HL-60 (cell line): ENCODE measurements around the gene ADSS1.

Experiments used
- CTCF ChIP-seq: IDR thresholded peaks from one replicate; pipeline ENCODE4 v1.5.1; 2011; ENCODE audit warnings: low read length, control low read depth, inconsistent platforms; ENCODE audit not compliant: insufficient read depth
- POLR2AphosphoS5 ChIP-seq: IDR thresholded peaks from 2 replicates; pipeline ENCODE4 v1.6.1; 2012; ENCODE audit warnings: low read depth
- SPI1 ChIP-seq: IDR thresholded peaks from 2 replicates; pipeline ENCODE4 v1.6.1; 2012; ENCODE audit warnings: low read depth, mild to moderate bottlenecking, borderline replicate concordance

DNA sequence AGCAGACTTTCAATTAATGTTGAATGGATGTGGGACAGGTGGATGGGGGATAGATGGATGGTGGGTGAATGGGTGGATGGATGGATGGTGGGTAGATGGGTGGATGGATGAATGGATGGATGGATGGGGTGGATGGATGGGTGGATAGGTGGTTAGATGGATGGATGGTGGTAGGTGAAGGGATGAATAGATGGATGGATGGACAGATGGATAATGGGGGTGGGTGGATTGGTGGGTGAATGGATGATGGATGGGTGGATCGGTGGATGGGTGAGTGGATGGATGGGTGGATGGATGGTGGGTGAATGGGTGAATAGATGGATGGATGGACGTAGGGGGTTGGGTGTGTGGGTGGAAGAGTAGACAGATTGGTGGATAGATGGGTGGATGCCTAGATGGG, 48.6 kb upstream of the ADSS1 start:
- TF ChIP-seq CTCF (no peak), SPI1 (no peak), POLR2AphosphoS5 (no peak)
